PC-3 (cell line): Measurements from ENCODE around the gene MRPL46. TPM values are rescaled to one million over a fixed set of nuclear protein-coding genes. Genes with fewer than 3 reads are reported as not detected.
"Not testable (repeated sequence)": the region's sequence is repeated elsewhere in the genome, so short reads cannot be mapped to it uniquely, and the experiment has no call there.

Experiments
- ATAC-seq: fragments of 200-7000 bp; cut with Tn5 transposase; 2 replicates; pipeline ENCODE4 v1.9.1; 2020; ENCODE audit warnings: mild to moderate bottlenecking, moderate library complexity
- BruUV-seq: library from RNA; stranded (reverse); fragments of 400-500 nt; replicated peaks from 2 replicates; lab custom pipeline; 2021; lab: Mats Ljungman, UMichigan
- CTCF ChIA-PET: fragments of 300-600 bp; sonication (Branson Sonifier 250); formaldehyde crosslinking; loops from one replicate; lab custom pipeline; 2022; ENCODE audit warnings: antibody characterized with exemption; lab: Charles Lee
- POLR2A ChIA-PET: fragments of 300-600 bp; sonication (Branson Sonifier 250); formaldehyde crosslinking; loops from one replicate; lab custom pipeline; 2022; ENCODE audit warnings: antibody characterized with exemption; ENCODE audit not compliant: unreplicated experiment; lab: Charles Lee
- DNase-seq: peaks from one replicate; pipeline ENCODE4 v3.0.0-alpha.2; 2015
- H2AFZ ChIP-seq: fragments of 300-600 bp; sonication (generic); 2 replicates; pipeline ENCODE4 v1.6.0; 2016; ENCODE audit warnings: antibody characterized with exemption, low read length
- H3F3A ChIP-seq: fragments of 300-600 bp; sonication (generic); one replicate; pipeline ENCODE4 v1.6.0; 2017; ENCODE audit warnings: antibody characterized with exemption, low read length, control low read depth, mild to moderate bottlenecking; ENCODE audit not compliant: unreplicated experiment
- H3K27ac ChIP-seq: fragments of 300-600 bp; sonication (generic); 2 replicates; pipeline ENCODE4 v1.5.1; 2016; ENCODE audit warnings: mild to moderate bottlenecking, low read length
- H3K27me3 ChIP-seq: fragments of 300-600 bp; sonication (generic); 2 replicates; pipeline ENCODE4 v1.6.1; 2016; ENCODE audit warnings: low read length, mixed read lengths
- H3K36me3 ChIP-seq: fragments of 300-600 bp; sonication (generic); 2 replicates; pipeline ENCODE4 v1.6.1; 2016; ENCODE audit warnings: low read depth, mixed run types, low read length, mixed read lengths
- H3K4me1 ChIP-seq: fragments of 300-600 bp; sonication (generic); 2 replicates; pipeline ENCODE4 v1.5.1; 2016; ENCODE audit warnings: low read length; ENCODE audit not compliant: insufficient read depth
- H3K4me2 ChIP-seq: fragments of 300-600 bp; sonication (generic); 2 replicates; pipeline ENCODE4 v1.6.0; 2016; ENCODE audit warnings: low read length
- H3K4me3 ChIP-seq: fragments of 300-600 bp; sonication (generic); 2 replicates; pipeline ENCODE4 v1.5.1; 2016; ENCODE audit warnings: mild to moderate bottlenecking, low read length, mixed read lengths
- H3K79me2 ChIP-seq: fragments of 300-600 bp; sonication (generic); 2 replicates; pipeline ENCODE4 v1.6.1; 2017; ENCODE audit warnings: low read length, mixed read lengths
- H3K9ac ChIP-seq: fragments of 300-600 bp; sonication (generic); 2 replicates; pipeline ENCODE4 v1.6.0; 2016; ENCODE audit warnings: mild to moderate bottlenecking, low read length
- H3K9me2 ChIP-seq: fragments of 300-600 bp; sonication (generic); replicated peaks from 2 replicates; pipeline ENCODE4 v1.6.1; 2016; ENCODE audit warnings: mixed run types, low read length, mixed read lengths
- H3K9me3 ChIP-seq: fragments of 300-600 bp; sonication (generic); 2 replicates; pipeline ENCODE4 v1.6.1; 2016; ENCODE audit warnings: low read length, mixed read lengths
- H4K20me1 ChIP-seq: fragments of 300-600 bp; sonication (generic); 2 replicates; pipeline ENCODE4 v1.6.1; 2016; ENCODE audit warnings: low read length, mixed read lengths
- CTCF ChIP-seq: fragments of 300-600 bp; sonication (generic); conservative IDR thresholded peaks from 2 replicates; pipeline ENCODE4 v1.5.1; 2017; ENCODE audit warnings: antibody characterized with exemption, low read depth, mild to moderate bottlenecking, low read length
- EZH2 ChIP-seq: fragments of 300-600 bp; sonication (generic); IDR thresholded peaks from one replicate; pipeline ENCODE4 v1.6.1; 2017; ENCODE audit warnings: antibody characterized with exemption, mild to moderate bottlenecking, low read length; ENCODE audit not compliant: unreplicated experiment
- EZH2phosphoT487 ChIP-seq: fragments of 300-600 bp; sonication (generic); IDR thresholded peaks from 2 replicates; pipeline ENCODE4 v1.6.1; 2018; ENCODE audit warnings: mild to moderate bottlenecking, antibody characterized with exemption, low read length, borderline replicate concordance
- intact Hi-C: fragments of 100-400 bp; cut with micrococcal nuclease; formaldehyde crosslinking; loops from 2 replicates; pipeline ENCODE4 v1.9.0; 2023
- total RNA-seq: library from RNA; depleted of rRNA; stranded (reverse); fragments of >200 nt; gene quantifications from 2 replicates; pipeline ENCODE4 v1.2.3, GENCODE V29; 2014

The MRPL46 gene
- total RNA-seq, 1 experiment from 2014 or later: 33.9 TPM

GRCh38 chr15:88440021-88440420, 27.2 kb downstream of the MRPL46 start:
- POLR2A ChIA-PET: no interaction called here
- H3K27ac ChIP-seq: no peak overlapping the region
- H3K9me2 ChIP-seq: no peaks in the 10 kb centered on the region
- 0 out of 2 replicates have a peak, but pooled peaks cover 4% of the 10 kb centered on the region for H3K9me3 ChIP-seq
- H3K4me2 ChIP-seq: no peak overlapping the region
- H3K27me3 ChIP-seq: no peaks in the 10 kb centered on the region
- intact Hi-C loops: no loop called here
- no peaks in the 10 kb centered on the region for H3K79me2 ChIP-seq
- no peak overlapping the region for H2AFZ ChIP-seq
- no peak overlapping the region for H3K9ac ChIP-seq
- H4K20me1 ChIP-seq: no peaks in the 10 kb centered on the region
- ATAC-seq (0 out of 2 replicates have a peak, but pooled peaks have one; percentile 24), DNase-seq (peak; percentile 58)
- CTCF ChIA-PET: no interaction called here
- no peak for TF ChIP-seq CTCF
- no peak for TF ChIP-seq EZH2phosphoT487
- no peak for TF ChIP-seq EZH2
- no peaks in the 10 kb centered on the region for H3F3A ChIP-seq
- no peaks in the 10 kb centered on the region for H3K36me3 ChIP-seq
- no peak overlapping the region for H3K4me3 ChIP-seq
- H3K4me1 ChIP-seq: no peaks in the 10 kb centered on the region
- no TSS peak for BruUV-seq

- Histone ChIP-seq H3K9ac (no peak overlapping the region), H3K4me3 (no peak overlapping the region), H4K20me1 (no peaks in the 10 kb centered on the region), H2AFZ (no peak overlapping the region), H3K36me3 (no peaks in the 10 kb centered on the region), H3K4me2 (no peak overlapping the region), H3K9me3 (no peaks in the 10 kb centered on the region), H3K27ac (no peak overlapping the region), H3K27me3 (peaks cover 7% of the 10 kb centered on the region; the same call in 1 of the 2 replicates), H3K9me2 (no peaks in the 10 kb centered on the region), H3F3A (no peaks in the 10 kb centered on the region), H3K79me2 (no peaks in the 10 kb centered on the region), H3K4me1 (no peaks in the 10 kb centered on the region)
- intact Hi-C loops: no loop called here
- BruUV-seq: no TSS peak
- no peak for TF ChIP-seq CTCF
- no peak for TF ChIP-seq EZH2
- no peak for TF ChIP-seq EZH2phosphoT487
- ChIA-PET CTCF (no interaction called here), POLR2A (no interaction called here)
- no peak for DNase-seq
- ATAC-seq: no peak
These were observed 29.0 kb downstream of the MRPL46 start for GRCh38 chr15:88438181-88438580.

- intact Hi-C loops, H3K4me2 ChIP-seq, BruUV-seq, H3K79me2 ChIP-seq, H2AFZ ChIP-seq, H4K20me1 ChIP-seq, ATAC-seq, CTCF ChIA-PET, H3K9me2 ChIP-seq, H3K4me1 ChIP-seq, POLR2A ChIA-PET, H3K36me3 ChIP-seq, DNase-seq, H3K9me3 ChIP-seq, H3K4me3 ChIP-seq, H3F3A ChIP-seq, H3K27ac ChIP-seq, H3K9ac ChIP-seq: not testable (repeated sequence)
- H3K27me3 ChIP-seq: peaks cover 20% of the 10 kb centered on the region
These were observed 33.1 kb downstream of the MRPL46 start for GRCh38 chr15:88434106-88434505.
